Measurements from ENCODE around the gene MTHFD1.

DNA sequence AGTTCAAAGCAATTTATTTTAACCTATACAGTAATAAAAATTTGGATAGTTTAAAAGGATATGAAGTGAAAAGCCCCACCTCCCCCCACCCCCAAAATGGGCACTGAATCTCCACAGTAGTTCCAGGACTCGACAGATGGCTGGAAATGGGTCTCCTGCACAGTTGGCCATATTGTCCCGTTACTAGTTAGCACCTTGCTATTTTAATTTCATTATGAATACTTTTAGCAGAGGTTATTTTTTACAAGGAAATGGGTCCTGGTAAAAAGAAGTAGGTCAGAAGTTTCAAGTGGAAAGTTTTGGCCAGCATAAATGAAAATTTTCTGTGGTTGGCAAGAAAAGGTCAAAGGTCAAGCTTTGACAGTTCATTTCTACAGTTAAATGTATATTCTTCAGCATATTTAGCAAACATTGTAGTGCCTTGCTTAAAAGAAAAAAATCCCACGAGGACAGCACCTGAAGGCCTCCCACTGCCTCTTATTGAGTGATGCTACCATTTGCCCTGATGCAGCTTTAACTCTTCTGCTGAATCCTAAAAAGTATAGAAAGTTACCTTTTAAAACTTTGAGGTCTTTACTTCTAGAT lies 28.3 kb downstream of the MTHFD1 start:
- TF ChIP-seq, protein P1, sequence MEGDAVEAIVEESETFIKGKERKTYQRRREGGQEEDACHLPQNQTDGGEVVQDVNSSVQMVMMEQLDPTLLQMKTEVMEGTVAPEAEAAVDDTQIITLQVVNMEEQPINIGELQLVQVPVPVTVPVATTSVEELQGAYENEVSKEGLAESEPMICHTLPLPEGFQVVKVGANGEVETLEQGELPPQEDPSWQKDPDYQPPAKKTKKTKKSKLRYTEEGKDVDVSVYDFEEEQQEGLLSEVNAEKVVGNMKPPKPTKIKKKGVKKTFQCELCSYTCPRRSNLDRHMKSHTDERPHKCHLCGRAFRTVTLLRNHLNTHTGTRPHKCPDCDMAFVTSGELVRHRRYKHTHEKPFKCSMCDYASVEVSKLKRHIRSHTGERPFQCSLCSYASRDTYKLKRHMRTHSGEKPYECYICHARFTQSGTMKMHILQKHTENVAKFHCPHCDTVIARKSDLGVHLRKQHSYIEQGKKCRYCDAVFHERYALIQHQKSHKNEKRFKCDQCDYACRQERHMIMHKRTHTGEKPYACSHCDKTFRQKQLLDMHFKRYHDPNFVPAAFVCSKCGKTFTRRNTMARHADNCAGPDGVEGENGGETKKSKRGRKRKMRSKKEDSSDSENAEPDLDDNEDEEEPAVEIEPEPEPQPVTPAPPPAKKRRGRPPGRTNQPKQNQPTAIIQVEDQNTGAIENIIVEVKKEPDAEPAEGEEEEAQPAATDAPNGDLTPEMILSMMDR (IDR thresholded peaks at IDR 0.05): no peak
- TF ChIP-seq POLR2A (IDR thresholded peaks at IDR 0.05; ENCODE audit: low read depth) (no peak), EP300 (IDR thresholded peaks at IDR 0.05) (no peak), POLR2AphosphoS5 (IDR thresholded peaks at IDR 0.05) (no peak)
